Small intestine (tissue), 7 donors: Measurements from ENCODE around the gene GPBP1L1. TPM values are rescaled to one million over a fixed set of nuclear protein-coding genes. Genes with fewer than 3 reads are reported as not detected.
"Not testable (repeated sequence)": the region's sequence is repeated elsewhere in the genome, so short reads cannot be mapped to it uniquely, and the experiment has no call there.

Source experiments
- DNase-seq, 2 donors: peaks; one replicate each; pipeline versions ENCODE4 v3.0.0 to v3.0.0-alpha.2; 2013
- FAIRE-seq: peaks from 2 replicates; lab custom pipeline; 2012; peaks lifted over from hg19 to GRCh38; lab: Jason Lieb, UNC
- H3K27ac ChIP-seq, 3 donors: one replicate each; pipeline ENCODE4 v1.5.1; 2013; ENCODE audit warnings: low read length in 2 of 3, mild to moderate bottlenecking in 2 of 3, control low read depth in 1 of 3, inconsistent platforms in 1 of 3, low read depth in 1 of 3, moderate library complexity in 1 of 3
- H3K27me3 ChIP-seq, 3 donors: one replicate each; pipeline ENCODE4 v1.6.1; 2013; ENCODE audit warnings: low read length in 3 of 3, inconsistent platforms in 1 of 3; ENCODE audit not compliant: control insufficient read depth in 3 of 3, insufficient read depth in 3 of 3
- H3K36me3 ChIP-seq, 3 donors: one replicate each; pipeline ENCODE4 v1.6.1; 2013; ENCODE audit warnings: low read length in 3 of 3, inconsistent platforms in 1 of 3, low read depth in 1 of 3, mild to moderate bottlenecking in 1 of 3, moderate library complexity in 1 of 3; ENCODE audit not compliant: control insufficient read depth in 3 of 3, insufficient read depth in 2 of 3
- H3K4me1 ChIP-seq, 3 donors: one replicate each; pipeline ENCODE4 v1.6.1; 2013; ENCODE audit warnings: low read length in 2 of 3, inconsistent platforms in 1 of 3, low read depth in 1 of 3, mild to moderate bottlenecking in 1 of 3, moderate library complexity in 1 of 3; ENCODE audit not compliant: control insufficient read depth in 3 of 3, insufficient read depth in 2 of 3
- H3K4me3 ChIP-seq, 3 donors: one replicate each; pipeline ENCODE4 v1.5.1; 2013; ENCODE audit warnings: low read length in 3 of 3, control low read depth in 1 of 3, inconsistent platforms in 1 of 3, low read depth in 1 of 3, mild to moderate bottlenecking in 1 of 3, moderate library complexity in 1 of 3
- H3K9me3 ChIP-seq, 2 donors: one replicate each; pipeline ENCODE4 v1.6.1; 2013; ENCODE audit warnings: low read depth in 1 of 2, low read length in 1 of 2; ENCODE audit not compliant: control insufficient read depth in 2 of 2, insufficient read depth in 1 of 2
- WGBS, 3 donors: extraction: QIAGEN DNeasy Blood & Tissue Kit; methylation state at CpG; one replicate each; pipeline ENCODE4 v1.1.7; 2013; 5-methylcytosine and 5-hydroxymethylcytosine counted together
- polyA plus RNA-seq, 4 donors: library from polyadenylated mRNA; stranded (reverse) in 3 of 4; unstranded in 1 of 4; fragments of 200-250 nt in 3 of 4; fragments of 120-200 nt in 1 of 4; gene quantifications; one replicate each; pipeline versions ENCODE4 v1.2.1 to v1.2.3, GENCODE V29; 2013
- donor health status: healthy with polysubstance abuse.
- donor health status: control.
- donor health status: control.
- donor health status: Bipolar disorder and iron deficiency.
- donor health status: healthy.

The GPBP1L1 gene
- polyA plus RNA-seq, 4 donors = 74.2 to 112 (median 95.5) TPM

- no peak for DNase-seq
- Histone ChIP-seq H3K27ac (no peak overlapping the region), H3K9me3 (no peaks in the 10 kb centered on the region), H3K36me3 (peaks cover 0 to 19% (median 4%) of the 10 kb centered on the region in 3 donors), H3K4me3 (no peak overlapping the region), H3K27me3 (no peaks in the 10 kb centered on the region), H3K4me1 (no peaks in the 10 kb centered on the region)
- no peak for FAIRE-seq
- WGBS, 3 donors = 89 to 93% (median 92%) methylated on average over 1 of the region's 1 CpG
Measured at GRCh38 chr1:45721207-45721606, 34.9 kb upstream of the GPBP1L1 start.

GRCh38 chr1:45718289-45718688, 32.0 kb upstream of the GPBP1L1 start:
- Histone ChIP-seq H3K36me3 (peaks cover 2 to 27% (median 7%) of the 10 kb centered on the region in 3 donors), H3K27ac (no peak overlapping the region), H3K9me3 (no peaks in the 10 kb centered on the region), H3K27me3 (no peaks in the 10 kb centered on the region), H3K4me3 (no peak overlapping the region), H3K4me1 (no peaks in the 10 kb centered on the region)
- 95 to 100% (median 98%) methylated on average over 1 of the region's 1 CpG for WGBS, 3 donors
- FAIRE-seq (no peak), DNase-seq (no peak)

- not testable (repeated sequence) for DNase-seq, H3K27me3 ChIP-seq, H3K27ac ChIP-seq, FAIRE-seq, H3K4me1 ChIP-seq, H3K9me3 ChIP-seq, H3K4me3 ChIP-seq
- WGBS, 3 donors = 89 to 94% (median 93%) methylated on average over 8 of the region's 8 CpGs
- H3K36me3 ChIP-seq = peaks cover 2 to 34% (median 7%) of the 10 kb centered on the region in 3 donors
Measured at GRCh38 chr1:45717386-45717785, 31.1 kb upstream of the GPBP1L1 start.

GRCh38 chr1:45716700-45717099, 30.4 kb upstream of the GPBP1L1 start:
- Histone ChIP-seq H3K36me3 (peaks cover 2 to 33% (median 7%) of the 10 kb centered on the region in 3 donors), H3K9me3 (no peaks in the 10 kb centered on the region), H3K4me3 (no peak overlapping the region), H3K27me3 (no peaks in the 10 kb centered on the region), H3K27ac (no peak overlapping the region), H3K4me1 (no peaks in the 10 kb centered on the region)
- FAIRE-seq (no peak), DNase-seq (no peak)
- 93 to 96% (median 93%) methylated on average over 3 of the region's 3 CpGs for WGBS, 3 donors

GRCh38 chr1:45713711-45714110, 27.4 kb upstream of the GPBP1L1 start:
- FAIRE-seq (no peak), DNase-seq (no peak)
- WGBS, 3 donors = 66 to 86% (median 73%) methylated on average over 3 of the region's 3 CpGs
- Histone ChIP-seq H3K4me3 (no peak overlapping the region), H3K4me1 (no peaks in the 10 kb centered on the region), H3K36me3 (peaks cover 2 to 39% (median 7%) of the 10 kb centered on the region in 3 donors), H3K27ac (no peak overlapping the region), H3K9me3 (peaks cover 0 to 4% of the 10 kb centered on the region in 2 donors), H3K27me3 (no peaks in the 10 kb centered on the region)

GRCh38 chr1:45704637-45705036, 18.3 kb upstream of the GPBP1L1 start:
- 92 to 95% (median 94%) methylated on average over 1 of the region's 1 CpG for WGBS, 3 donors

GRCh38 chr1:45694823-45695222, 8.5 kb upstream of the GPBP1L1 start:
- no peak for FAIRE-seq

More at GRCh38 chr1:45704637-45705036, 18.3 kb upstream of the GPBP1L1 start:
- Histone ChIP-seq H3K27me3 (no peaks in the 10 kb centered on the region), H3K36me3 (peaks cover 0 to 19% (median 0%) of the 10 kb centered on the region in 3 donors), H3K9me3 (peaks cover 0 to 13% of the 10 kb centered on the region in 2 donors), H3K4me3 (no peak overlapping the region), H3K4me1 (no peaks in the 10 kb centered on the region), H3K27ac (no peak overlapping the region)
- DNase-seq = no peak
- FAIRE-seq = no peak

GRCh38 chr1:45693811-45694210, 7.5 kb upstream of the GPBP1L1 start:
- not testable (repeated sequence) for DNase-seq, H3K4me3 ChIP-seq, H3K27me3 ChIP-seq, H3K4me1 ChIP-seq, H3K27ac ChIP-seq, H3K9me3 ChIP-seq, FAIRE-seq
- H3K36me3 ChIP-seq = peaks cover 3 to 48% (median 3%) of the 10 kb centered on the region in 3 donors
- 86 to 87% (median 87%) methylated on average over 8 of the region's 8 CpGs for WGBS, 3 donors

More at GRCh38 chr1:45694823-45695222, 8.5 kb upstream of the GPBP1L1 start:
- H3K4me3 ChIP-seq = no peak overlapping the region
- no peaks in the 10 kb centered on the region for H3K4me1 ChIP-seq
- no peaks in the 10 kb centered on the region for H3K27me3 ChIP-seq
- H3K36me3 ChIP-seq = peaks cover 3 to 48% (median 6%) of the 10 kb centered on the region in 3 donors
- 89 to 97% (median 94%) methylated on average over 7 of the region's 7 CpGs for WGBS, 3 donors
- H3K27ac ChIP-seq = no peak overlapping the region
- H3K9me3 ChIP-seq = no peaks in the 10 kb centered on the region
- DNase-seq = no peak
